ENCODE data around the gene OSBPL5. TPM values are rescaled to one million over a fixed set of nuclear protein-coding genes. Genes with fewer than 3 reads are reported as not detected.
A peak's percentile ranks its signal among the peaks of the same experiment; 100 is the strongest.

Gene OSBPL5
- polyA plus RNA-seq, 3 donors, result 3.1 to 30.3 (median 6.8) TPM

GRCh38 chr11:3181725-3182461 is 16.8 kb upstream of the OSBPL5 start:
- H3K4me2 ChIP-seq (replicated peaks; ENCODE audit: extremely low read depth, low read length, poor library complexity, severe bottlenecking), result no peak overlapping the region
- intact Hi-C loops (cut with micrococcal nuclease), result no loop called here

DNA sequence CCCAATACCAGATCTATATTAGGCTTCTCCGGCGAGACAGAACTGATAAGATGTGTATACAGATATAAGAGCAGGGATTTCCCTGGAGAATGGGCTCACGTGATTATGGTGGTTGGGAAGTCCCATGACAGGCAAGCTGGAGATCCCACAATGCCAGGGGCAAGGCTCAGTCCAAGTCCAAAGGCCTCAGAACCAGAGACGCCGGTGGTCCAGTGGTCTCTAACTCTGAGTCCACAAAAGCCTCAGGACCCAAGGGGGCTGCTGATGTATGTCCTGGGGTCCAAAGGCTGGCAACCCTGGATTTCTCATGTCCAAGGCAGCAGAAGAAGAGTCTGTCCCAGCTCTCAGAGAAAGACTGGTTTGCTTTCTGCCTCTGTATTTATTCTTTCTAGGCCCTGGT is 15.8 kb upstream of the OSBPL5 start:
- no peak overlapping the region for H3K27ac Mint-ChIP-seq
- peaks cover 12 to 49% (median 29%) of the 10 kb centered on the region in 7 donors for H3K9me3 Mint-ChIP-seq
- H3K4me3 ChIP-seq (replicated peaks in 1 of 3; ENCODE audit: low read depth in 2 of 3, low read length in 3 of 3), result no peak overlapping the region
- DNase-seq, result no peak
- no peaks in the 10 kb centered on the region for H3K4me1 Mint-ChIP-seq
- no peaks in the 10 kb centered on the region for H3K27me3 ChIP-seq (ENCODE audit: control insufficient read depth in 2 of 2, insufficient read depth in 2 of 2, low read length in 2 of 2)
- no peaks in the 10 kb centered on the region for H3K79me2 ChIP-seq (ENCODE audit: insufficient read depth, low read length)
- H3K27ac ChIP-seq (ENCODE audit: low read depth in 1 of 2, low read length in 2 of 2), result no peak overlapping the region
- H3K4me3 Mint-ChIP-seq, result no peak overlapping the region
- H3K4me2 ChIP-seq (replicated peaks; ENCODE audit: extremely low read depth, low read length, poor library complexity, severe bottlenecking), result no peak overlapping the region
- TF ChIP-seq, protein P1, sequence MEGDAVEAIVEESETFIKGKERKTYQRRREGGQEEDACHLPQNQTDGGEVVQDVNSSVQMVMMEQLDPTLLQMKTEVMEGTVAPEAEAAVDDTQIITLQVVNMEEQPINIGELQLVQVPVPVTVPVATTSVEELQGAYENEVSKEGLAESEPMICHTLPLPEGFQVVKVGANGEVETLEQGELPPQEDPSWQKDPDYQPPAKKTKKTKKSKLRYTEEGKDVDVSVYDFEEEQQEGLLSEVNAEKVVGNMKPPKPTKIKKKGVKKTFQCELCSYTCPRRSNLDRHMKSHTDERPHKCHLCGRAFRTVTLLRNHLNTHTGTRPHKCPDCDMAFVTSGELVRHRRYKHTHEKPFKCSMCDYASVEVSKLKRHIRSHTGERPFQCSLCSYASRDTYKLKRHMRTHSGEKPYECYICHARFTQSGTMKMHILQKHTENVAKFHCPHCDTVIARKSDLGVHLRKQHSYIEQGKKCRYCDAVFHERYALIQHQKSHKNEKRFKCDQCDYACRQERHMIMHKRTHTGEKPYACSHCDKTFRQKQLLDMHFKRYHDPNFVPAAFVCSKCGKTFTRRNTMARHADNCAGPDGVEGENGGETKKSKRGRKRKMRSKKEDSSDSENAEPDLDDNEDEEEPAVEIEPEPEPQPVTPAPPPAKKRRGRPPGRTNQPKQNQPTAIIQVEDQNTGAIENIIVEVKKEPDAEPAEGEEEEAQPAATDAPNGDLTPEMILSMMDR (IDR thresholded peaks at IDR 0.05), result no peak
- intact Hi-C loops (cut with micrococcal nuclease), result no loop called here
- H3K36me3 Mint-ChIP-seq, result no peaks in the 10 kb centered on the region
- H3K9me3 ChIP-seq (replicated peaks in 1 of 2; ENCODE audit: control insufficient read depth in 1 of 2, insufficient read depth in 1 of 2, low read length in 2 of 2), result peaks cover 11 to 14% of the 10 kb centered on the region in 2 donors
- WGBS (ENCODE audit: insufficient coverage), result 100% methylated on average over 5 of the region's 5 CpGs
- H3K9ac ChIP-seq (ENCODE audit: insufficient read depth, low read length, poor library complexity, severe bottlenecking), result no peak overlapping the region
- H3K27me3 Mint-ChIP-seq (ENCODE audit: low read depth in 3 of 3), result peaks cover 0 to 2% (median 0%) of the 10 kb centered on the region in 3 donors
- H3K4me1 ChIP-seq (ENCODE audit: control insufficient read depth in 1 of 2, insufficient read depth in 2 of 2, low read length in 2 of 2), result no peaks in the 10 kb centered on the region
- H4K20me1 ChIP-seq (ENCODE audit: insufficient read depth, low read length), result no peaks in the 10 kb centered on the region
- no peak overlapping the region for H2AFZ ChIP-seq (ENCODE audit: insufficient read depth, low read depth, low read length, poor library complexity, severe bottlenecking)
- H3K36me3 ChIP-seq (replicated peaks in 1 of 2; ENCODE audit: control insufficient read depth in 1 of 2, insufficient read depth in 2 of 2, low read length in 2 of 2), result no peaks in the 10 kb centered on the region

More at GRCh38 chr11:3181725-3182461, 16.8 kb upstream of the OSBPL5 start:
- peaks cover 0 to 2% (median under 1%) of the 10 kb centered on the region in 3 donors for H3K27me3 Mint-ChIP-seq (ENCODE audit: low read depth in 3 of 3)
- Histone ChIP-seq H3K9me3 (replicated peaks in 1 of 2; ENCODE audit: control insufficient read depth in 1 of 2, insufficient read depth in 1 of 2, low read length in 2 of 2) (peaks cover under 1 to 8% of the 10 kb centered on the region in 2 donors), H3K79me2 (ENCODE audit: insufficient read depth, low read length) (no peaks in the 10 kb centered on the region), H3K9ac (ENCODE audit: insufficient read depth, low read length, poor library complexity, severe bottlenecking) (no peak overlapping the region), H3K27me3 (ENCODE audit: control insufficient read depth in 2 of 2, insufficient read depth in 2 of 2, low read length in 2 of 2) (no peaks in the 10 kb centered on the region), H4K20me1 (ENCODE audit: insufficient read depth, low read length) (no peaks in the 10 kb centered on the region), H3K4me3 (replicated peaks in 1 of 3; ENCODE audit: low read depth in 2 of 3, low read length in 3 of 3) (no peak overlapping the region), H3K27ac (ENCODE audit: low read depth in 1 of 2, low read length in 2 of 2) (no peak overlapping the region), H2AFZ (ENCODE audit: insufficient read depth, low read depth, low read length, poor library complexity, severe bottlenecking) (no peak overlapping the region), H3K36me3 (replicated peaks in 1 of 2; ENCODE audit: control insufficient read depth in 1 of 2, insufficient read depth in 2 of 2, low read length in 2 of 2) (no peaks in the 10 kb centered on the region), H3K4me1 (ENCODE audit: control insufficient read depth in 1 of 2, insufficient read depth in 2 of 2, low read length in 2 of 2) (no peaks in the 10 kb centered on the region)
- no peaks in the 10 kb centered on the region for H3K4me1 Mint-ChIP-seq
- no peak overlapping the region for H3K27ac Mint-ChIP-seq
- no peaks in the 10 kb centered on the region for H3K36me3 Mint-ChIP-seq
- DNase-seq, result no peak
- peaks cover 10 to 39% (median 20%) of the 10 kb centered on the region in 7 donors for H3K9me3 Mint-ChIP-seq
- 97% methylated on average over 5 of the region's 12 CpGs for WGBS (ENCODE audit: insufficient coverage)
- TF ChIP-seq, protein P1 (IDR thresholded peaks at IDR 0.05), result no peak
- H3K4me3 Mint-ChIP-seq, result peak overlapping the region in 1 of 2 donors; percentile 47
